Neuron (in vitro differentiated cells): ENCODE data around the gene PODXL2.

Source experiments
- H2AFZ ChIP-seq: one replicate; pipeline ENCODE4 v1.6.1; 2013; ENCODE audit warnings: low read depth, mild to moderate bottlenecking, inconsistent platforms, low read length, moderate library complexity
- H3K27me3 ChIP-seq: one replicate; pipeline ENCODE4 v1.6.1; 2013; ENCODE audit warnings: low read length; ENCODE audit not compliant: insufficient read depth
- H3K36me3 ChIP-seq: one replicate; pipeline ENCODE4 v1.6.1; 2013; ENCODE audit warnings: low read length; ENCODE audit not compliant: insufficient read depth
- H3K4me1 ChIP-seq: one replicate; pipeline ENCODE4 v1.6.1; 2013; ENCODE audit warnings: low read length; ENCODE audit not compliant: insufficient read depth
- H3K4me3 ChIP-seq: 2 replicates; pipeline ENCODE4 v1.5.1; 2013; ENCODE audit warnings: mild to moderate bottlenecking, low read length, moderate library complexity
- H3K9me3 ChIP-seq: one replicate; pipeline ENCODE4 v1.6.1; 2013; ENCODE audit warnings: low read length

PODXL2 gene

DNA sequence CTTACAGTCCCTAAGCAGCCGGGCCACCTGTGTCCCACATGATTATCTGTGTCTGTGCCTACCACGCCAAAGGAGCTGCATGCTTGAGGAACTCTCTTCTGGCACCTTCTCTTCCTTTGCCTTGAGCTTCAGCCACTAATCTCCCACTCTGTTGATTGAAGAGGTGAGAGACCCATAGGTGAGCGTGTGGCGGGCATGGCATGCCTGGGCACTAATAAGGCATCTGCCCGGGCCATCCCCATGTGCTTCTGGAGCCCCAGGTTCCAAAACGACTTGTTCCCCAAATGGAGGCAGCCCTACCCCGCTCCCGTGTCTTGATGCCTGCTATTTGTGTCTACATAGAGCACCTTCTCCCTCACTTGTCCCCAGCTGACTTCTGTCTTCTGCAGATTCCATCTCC lies 17.7 kb upstream of the PODXL2 start:
- Histone ChIP-seq H2AFZ (no peak overlapping the region), H3K4me1 (no peaks in the 10 kb centered on the region), H3K4me3 (no peak overlapping the region), H3K9me3 (no peaks in the 10 kb centered on the region), H3K36me3 (peaks cover 92% of the 10 kb centered on the region), H3K27me3 (no peaks in the 10 kb centered on the region)

DNA sequence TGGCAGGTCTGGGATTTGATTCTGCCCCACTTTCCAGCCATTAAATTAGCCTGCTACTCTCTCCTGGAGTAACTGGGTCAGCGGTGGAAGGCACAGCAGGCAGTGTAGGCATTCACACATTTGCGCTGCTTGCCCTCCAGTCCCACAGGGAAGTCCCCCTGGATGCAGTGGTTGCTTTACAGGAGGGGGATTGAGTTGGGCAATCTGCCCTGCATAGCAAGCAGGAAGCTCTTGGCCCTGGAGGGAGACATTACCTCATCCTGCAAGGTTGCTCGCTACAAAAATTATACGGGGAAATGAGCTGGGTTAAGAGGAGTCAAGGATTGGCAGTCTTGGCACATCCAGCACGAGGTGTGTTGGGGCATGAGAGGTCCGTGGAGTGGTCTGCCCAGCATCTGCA lies 16.0 kb upstream of the PODXL2 start:
- H3K36me3 ChIP-seq = peaks cover 92% of the 10 kb centered on the region
- no peak overlapping the region for H3K4me3 ChIP-seq

GRCh38 chr3:127613406-127613805 lies 15.6 kb upstream of the PODXL2 start:
- H3K36me3 ChIP-seq = peaks cover 92% of the 10 kb centered on the region
- H3K9me3 ChIP-seq = no peaks in the 10 kb centered on the region
- no peaks in the 10 kb centered on the region for H3K4me1 ChIP-seq
- H2AFZ ChIP-seq = no peak overlapping the region
- no peaks in the 10 kb centered on the region for H3K27me3 ChIP-seq
- no peak overlapping the region for H3K4me3 ChIP-seq

More for the DNA sequence above, 16.0 kb upstream of the PODXL2 start:
- no peaks in the 10 kb centered on the region for H3K4me1 ChIP-seq
- H2AFZ ChIP-seq = no peak overlapping the region
- no peaks in the 10 kb centered on the region for H3K27me3 ChIP-seq
- no peaks in the 10 kb centered on the region for H3K9me3 ChIP-seq

GRCh38 chr3:127614928-127615589 lies 13.9 kb upstream of the PODXL2 start:
- Histone ChIP-seq H3K36me3 (peaks cover 92% of the 10 kb centered on the region), H3K9me3 (no peaks in the 10 kb centered on the region), H3K27me3 (no peaks in the 10 kb centered on the region), H3K4me3 (no peak overlapping the region), H2AFZ (no peak overlapping the region), H3K4me1 (no peaks in the 10 kb centered on the region)

DNA sequence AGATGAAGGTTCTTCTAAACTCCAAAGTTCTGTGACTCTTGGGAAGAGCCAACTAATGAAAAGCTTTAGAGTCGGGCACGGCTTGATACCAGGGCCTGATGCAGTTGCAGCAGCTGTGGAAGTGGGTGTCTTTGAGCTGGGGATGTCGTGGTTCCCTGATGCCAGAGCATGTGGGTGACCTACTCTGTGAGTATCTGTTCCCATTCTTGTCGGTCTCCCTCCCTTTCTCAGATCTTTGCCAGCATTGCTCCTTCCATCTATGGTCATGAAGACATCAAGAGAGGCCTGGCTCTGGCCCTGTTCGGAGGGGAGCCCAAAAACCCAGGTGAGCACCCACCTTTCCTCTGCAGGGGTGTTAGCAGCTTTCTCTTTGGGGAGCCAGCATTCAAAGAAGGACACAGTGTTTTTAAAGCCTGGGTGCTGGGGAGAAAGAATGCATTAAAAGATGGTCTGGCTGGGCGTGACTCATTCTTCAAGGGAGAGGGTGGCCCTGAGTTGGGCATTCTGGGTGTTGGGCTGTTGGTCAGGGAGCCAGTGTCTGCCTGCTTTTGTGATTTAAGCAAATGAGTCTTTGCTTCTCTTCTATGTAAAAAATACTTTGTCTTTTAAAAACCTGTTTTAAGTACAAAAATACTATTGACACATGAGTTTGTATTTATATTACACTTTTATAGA lies 13.2 kb upstream of the PODXL2 start:
- no peaks in the 10 kb centered on the region for H3K9me3 ChIP-seq
- no peak overlapping the region for H3K4me3 ChIP-seq
- peaks cover 92% of the 10 kb centered on the region for H3K36me3 ChIP-seq

GRCh38 chr3:127616836-127617605 lies 12.0 kb upstream of the PODXL2 start:
- H3K4me1 ChIP-seq = no peaks in the 10 kb centered on the region
- H3K4me3 ChIP-seq = no peak overlapping the region
- H3K9me3 ChIP-seq = no peaks in the 10 kb centered on the region
- H3K36me3 ChIP-seq = peaks cover 96% of the 10 kb centered on the region
- H3K27me3 ChIP-seq = no peaks in the 10 kb centered on the region
- H2AFZ ChIP-seq = no peak overlapping the region

More for the DNA sequence above, 13.2 kb upstream of the PODXL2 start:
- no peaks in the 10 kb centered on the region for H3K4me1 ChIP-seq
- H3K27me3 ChIP-seq = no peaks in the 10 kb centered on the region
- H2AFZ ChIP-seq = no peak overlapping the region

- Histone ChIP-seq H3K36me3 (peaks cover 84% of the 10 kb centered on the region), H3K4me1 (no peaks in the 10 kb centered on the region), H3K9me3 (no peaks in the 10 kb centered on the region), H2AFZ (no peak overlapping the region), H3K4me3 (no peak overlapping the region), H3K27me3 (no peaks in the 10 kb centered on the region)
These were observed 10.1 kb upstream of the PODXL2 start for GRCh38 chr3:127618891-127619290.

DNA sequence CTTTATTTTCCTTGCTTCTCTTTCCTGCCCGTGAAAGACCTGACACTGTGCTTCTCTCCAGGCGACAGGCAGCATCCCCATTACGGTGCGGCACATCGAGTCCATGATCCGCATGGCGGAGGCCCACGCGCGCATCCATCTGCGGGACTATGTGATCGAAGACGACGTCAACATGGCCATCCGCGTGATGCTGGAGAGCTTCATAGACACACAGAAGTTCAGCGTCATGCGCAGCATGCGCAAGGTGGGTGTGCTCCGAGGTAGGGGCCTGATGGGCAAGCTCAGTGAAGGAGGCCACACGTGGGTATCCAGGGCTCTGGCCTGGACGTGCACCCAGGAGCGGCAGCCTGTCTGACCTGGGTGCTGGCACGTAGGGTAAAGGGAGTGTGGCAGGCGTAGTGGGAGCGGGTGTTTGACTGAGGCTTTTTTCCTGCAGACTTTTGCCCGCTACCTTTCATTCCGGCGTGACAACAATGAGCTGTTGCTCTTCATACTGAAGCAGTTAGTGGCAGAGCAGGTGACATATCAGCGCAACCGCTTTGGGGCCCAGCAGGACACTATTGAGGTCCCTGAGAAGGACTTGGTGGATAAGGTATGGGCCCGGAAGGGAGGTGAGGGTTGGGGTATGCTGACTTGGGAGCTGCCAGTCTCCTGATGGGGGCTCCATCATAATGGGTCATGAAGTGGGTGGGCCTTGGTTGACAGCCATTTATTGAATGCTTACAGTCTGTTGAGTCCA lies 8.2 kb upstream of the PODXL2 start:
- H3K27me3 ChIP-seq = no peaks in the 10 kb centered on the region
- no peak overlapping the region for H2AFZ ChIP-seq
- H3K9me3 ChIP-seq = no peaks in the 10 kb centered on the region
- H3K36me3 ChIP-seq = peaks cover 65% of the 10 kb centered on the region
- no peaks in the 10 kb centered on the region for H3K4me1 ChIP-seq
- no peak overlapping the region for H3K4me3 ChIP-seq

GRCh38 chr3:127622031-127622430 lies 7.0 kb upstream of the PODXL2 start:
- Histone ChIP-seq H3K27me3 (no peaks in the 10 kb centered on the region), H3K4me3 (no peak overlapping the region), H3K4me1 (no peaks in the 10 kb centered on the region), H3K9me3 (no peaks in the 10 kb centered on the region), H2AFZ (no peak overlapping the region), H3K36me3 (peaks cover 53% of the 10 kb centered on the region)

- H2AFZ ChIP-seq = no peak overlapping the region
- no peaks in the 10 kb centered on the region for H3K9me3 ChIP-seq
- no peaks in the 10 kb centered on the region for H3K4me1 ChIP-seq
- no peaks in the 10 kb centered on the region for H3K27me3 ChIP-seq
- peaks cover 44% of the 10 kb centered on the region for H3K36me3 ChIP-seq
- H3K4me3 ChIP-seq = no peak overlapping the region
These were observed 6.0 kb upstream of the PODXL2 start for GRCh38 chr3:127622772-127623576.

- Histone ChIP-seq H3K27me3 (no peaks in the 10 kb centered on the region), H3K36me3 (peaks cover 33% of the 10 kb centered on the region), H3K4me3 (no peak overlapping the region), H3K9me3 (no peaks in the 10 kb centered on the region), H3K4me1 (no peaks in the 10 kb centered on the region), H2AFZ (no peak overlapping the region)
These were observed 4.9 kb upstream of the PODXL2 start for GRCh38 chr3:127624063-127624462.

GRCh38 chr3:127625821-127626220 lies 3.2 kb upstream of the PODXL2 start:
- H3K4me1 ChIP-seq = peaks cover 14% of the 10 kb centered on the region
- H2AFZ ChIP-seq = no peak overlapping the region
- H3K4me3 ChIP-seq = no peak overlapping the region
- no peaks in the 10 kb centered on the region for H3K9me3 ChIP-seq
- peaks cover 19% of the 10 kb centered on the region for H3K36me3 ChIP-seq
- H3K27me3 ChIP-seq = no peaks in the 10 kb centered on the region
